ENCODE results near the gene ARAP1.
A peak's percentile ranks its signal among the peaks of the same experiment; 100 is the strongest.

ARAP1 gene

DNA sequence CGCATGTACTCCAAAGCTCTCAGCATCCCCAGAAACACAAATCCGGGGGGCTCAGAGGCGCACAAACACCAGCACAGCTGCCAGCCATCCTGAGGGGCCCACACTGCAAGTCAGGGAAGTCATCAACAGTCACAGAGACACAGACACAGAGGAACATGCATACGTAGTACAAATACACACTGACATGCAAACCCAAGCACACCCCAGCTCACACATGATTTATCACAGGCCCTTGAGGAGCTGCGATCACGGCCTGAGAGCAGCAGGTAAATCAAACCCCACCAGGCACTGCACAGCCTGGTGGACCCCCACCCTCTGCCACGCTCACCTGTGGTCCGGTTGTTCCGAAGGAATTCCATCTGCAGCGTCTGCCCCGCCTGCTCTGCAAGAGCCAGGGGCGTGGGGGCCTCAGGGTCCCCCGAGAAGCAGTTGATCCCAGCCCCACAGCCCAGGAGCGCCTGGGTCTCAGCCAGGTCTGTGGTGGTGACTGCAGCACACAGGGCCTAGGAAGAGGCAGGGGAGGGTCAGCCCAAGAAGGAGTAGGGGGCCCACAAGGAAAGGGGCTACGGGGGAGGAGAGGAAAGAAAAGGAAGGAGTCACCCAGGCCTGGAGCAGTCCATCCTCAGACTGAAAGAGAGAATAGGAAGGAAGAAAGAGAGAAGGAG is 49.5 kb downstream of the ARAP1 start:
- DNase-seq: no peak

GRCh38 chr11:72702096-72702495 is 50.1 kb downstream of the ARAP1 start:
- no peak for DNase-seq

- no peak for DNase-seq
These were observed 50.7 kb downstream of the ARAP1 start for GRCh38 chr11:72701466-72701865.

- no peak for DNase-seq
These were observed 52.1 kb downstream of the ARAP1 start for GRCh38 chr11:72700146-72700545.

DNA sequence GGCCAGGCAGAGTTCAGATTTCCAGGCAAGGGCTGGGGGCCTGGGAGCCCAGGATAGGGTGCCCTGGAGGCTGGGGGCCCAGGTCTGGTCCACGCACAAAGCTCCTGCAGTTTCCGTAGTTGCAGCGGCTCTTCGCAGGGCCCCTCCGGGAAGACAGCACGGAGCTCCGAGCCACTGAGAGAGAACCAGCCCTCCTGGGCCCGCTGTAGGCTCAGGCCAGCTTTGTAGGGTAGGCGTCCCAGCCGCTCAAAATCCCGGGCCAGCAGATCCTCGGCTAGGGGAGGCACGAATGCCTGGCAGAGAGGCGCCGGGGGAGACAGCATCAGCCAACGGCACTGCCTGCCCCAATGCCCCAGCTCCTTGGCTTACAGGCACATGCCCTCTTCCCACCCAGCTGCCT is 54.4 kb downstream of the ARAP1 start:
- no peak for DNase-seq

DNA sequence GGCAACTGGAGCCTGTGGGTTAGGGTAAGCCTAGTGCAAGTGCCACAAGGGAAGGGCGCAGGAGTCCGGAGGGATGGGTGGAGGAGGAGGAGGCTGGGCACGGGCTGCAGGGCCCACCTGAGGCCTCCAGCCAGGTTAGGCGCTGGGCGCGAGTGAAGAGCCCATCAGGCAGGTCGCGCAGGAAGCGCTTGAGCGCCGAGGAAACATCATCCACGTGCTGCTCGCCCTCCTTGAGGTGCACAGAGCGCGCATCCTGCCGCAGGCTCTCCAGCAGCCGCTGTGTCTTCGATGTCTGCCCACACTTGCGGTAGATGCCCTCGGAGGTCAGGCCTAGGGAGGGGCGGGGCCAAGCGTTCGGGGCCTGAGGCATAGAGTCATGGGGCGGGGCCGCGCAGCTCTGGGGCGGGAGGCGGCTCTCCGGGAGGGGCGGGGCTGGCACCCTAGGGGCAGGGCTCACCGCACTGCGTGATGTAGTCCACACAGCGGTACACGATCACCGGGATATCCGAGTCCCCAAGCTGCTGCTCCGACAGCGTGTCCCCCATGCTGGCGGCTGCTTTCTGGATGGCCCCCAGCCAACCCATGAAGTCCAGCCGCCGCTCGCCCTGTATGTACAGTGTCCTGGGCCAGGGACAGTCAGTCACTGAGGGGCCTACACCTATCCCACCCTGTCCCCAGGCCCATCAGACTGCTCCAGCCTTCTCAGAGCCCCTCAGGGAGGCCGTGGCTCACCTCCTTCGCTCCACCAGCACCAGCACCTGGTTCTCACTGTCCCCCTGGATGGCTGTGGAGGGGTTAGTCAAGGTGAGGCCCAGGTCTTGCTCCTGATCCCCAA is 55.1 kb downstream of the ARAP1 start:
- DNase-seq: no peak

DNA sequence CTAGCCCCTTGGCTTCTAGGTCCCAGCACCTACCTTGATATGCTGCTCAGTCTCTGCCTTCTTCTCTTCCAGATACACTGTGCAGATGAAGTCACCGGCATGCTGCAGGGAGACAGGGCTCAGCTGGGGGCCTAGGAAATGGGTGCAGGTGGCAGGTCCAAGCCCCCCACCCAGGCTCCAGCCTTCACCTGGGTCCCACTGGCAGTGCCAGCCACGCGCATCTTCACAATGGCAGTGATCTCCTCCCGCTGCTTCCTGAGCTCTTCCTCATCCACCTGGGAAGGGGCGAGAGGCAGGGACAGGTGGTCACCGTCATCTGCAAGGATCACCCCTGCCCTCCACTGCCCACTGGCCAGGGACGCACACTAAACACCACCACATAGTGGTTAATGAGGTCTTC is 56.9 kb downstream of the ARAP1 start:
- no peak for DNase-seq

GRCh38 chr11:72693271-72693968 is 58.8 kb downstream of the ARAP1 start:
- DNase-seq: no peak

DNA sequence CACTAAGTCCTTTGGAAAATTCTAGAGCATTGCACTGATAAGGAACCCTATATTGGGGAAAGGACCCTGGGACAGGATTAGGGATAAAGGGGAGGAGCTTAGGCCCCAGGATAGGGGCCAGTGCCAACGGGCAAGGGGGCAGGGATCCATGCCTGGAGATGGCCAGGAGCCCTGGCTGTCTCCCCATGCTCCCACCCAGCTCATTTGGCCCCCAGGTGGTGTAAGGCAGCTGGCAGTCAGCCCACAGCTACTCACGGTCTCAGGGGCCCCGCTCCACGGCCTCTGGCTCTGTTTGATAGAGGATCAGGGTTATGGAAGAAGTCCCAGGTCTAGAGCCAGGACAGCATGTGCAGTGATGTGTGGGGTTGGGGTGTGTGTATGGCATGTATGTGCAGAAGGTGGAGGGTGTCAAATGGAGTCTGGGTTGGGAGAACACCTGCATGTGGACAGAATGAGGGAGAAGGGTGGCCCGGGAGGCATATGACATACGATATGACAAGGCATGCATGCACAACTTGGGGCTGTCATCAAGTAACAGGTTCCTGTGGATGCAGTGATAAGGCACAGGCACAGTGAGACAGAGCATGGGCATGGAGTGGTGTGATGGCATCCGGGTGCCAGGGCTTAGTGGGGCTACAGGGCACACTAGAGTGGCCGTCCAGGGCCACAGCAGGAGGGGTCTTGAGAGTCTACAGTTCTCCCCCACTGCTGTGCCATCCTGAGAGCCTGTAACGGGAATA is 59.5 kb downstream of the ARAP1 start:
- no peak for DNase-seq

DNA sequence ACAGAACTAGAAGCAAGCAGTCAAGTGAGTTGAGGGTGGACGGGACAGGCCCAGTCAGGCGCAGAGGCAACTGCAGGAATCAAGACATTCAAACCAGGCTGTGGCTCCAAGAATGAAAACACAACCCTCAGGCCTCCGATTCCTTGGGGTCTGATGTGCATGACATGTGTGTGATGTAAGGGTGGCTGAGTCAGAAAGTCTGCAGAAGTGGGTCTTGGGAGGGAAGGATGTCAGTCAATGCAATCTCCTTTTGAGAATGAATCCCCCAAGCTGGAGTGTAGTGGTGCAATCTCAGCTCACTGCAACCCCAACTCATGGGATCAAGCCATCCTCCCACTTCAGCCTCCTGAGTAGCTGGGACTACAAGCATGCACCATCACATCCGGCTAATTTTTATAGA is 62.0 kb downstream of the ARAP1 start:
- no peak for DNase-seq

DNA sequence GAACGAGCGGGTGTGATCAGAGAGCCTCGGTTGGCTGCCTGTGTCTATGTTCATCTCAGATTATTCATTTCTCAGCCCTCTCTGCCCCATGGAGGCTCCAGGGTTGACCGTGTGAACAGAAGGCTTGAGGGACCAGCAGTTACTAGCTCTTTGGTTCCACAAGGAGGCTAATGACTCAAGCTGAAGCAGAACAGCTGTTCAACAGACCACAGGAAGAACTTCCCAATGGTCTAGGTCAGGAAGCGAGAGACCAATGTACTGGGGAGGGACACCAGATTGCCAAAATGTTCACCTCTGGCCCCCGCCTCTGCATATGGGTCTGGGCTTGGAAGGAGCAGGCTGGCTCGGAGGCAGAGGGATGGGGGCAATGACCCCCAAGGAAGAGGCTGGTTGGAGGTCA is 63.3 kb downstream of the ARAP1 start:
- DNase-seq: no peak

GRCh38 chr11:72688486-72688885 is 63.7 kb downstream of the ARAP1 start:
- no peak for DNase-seq

DNA sequence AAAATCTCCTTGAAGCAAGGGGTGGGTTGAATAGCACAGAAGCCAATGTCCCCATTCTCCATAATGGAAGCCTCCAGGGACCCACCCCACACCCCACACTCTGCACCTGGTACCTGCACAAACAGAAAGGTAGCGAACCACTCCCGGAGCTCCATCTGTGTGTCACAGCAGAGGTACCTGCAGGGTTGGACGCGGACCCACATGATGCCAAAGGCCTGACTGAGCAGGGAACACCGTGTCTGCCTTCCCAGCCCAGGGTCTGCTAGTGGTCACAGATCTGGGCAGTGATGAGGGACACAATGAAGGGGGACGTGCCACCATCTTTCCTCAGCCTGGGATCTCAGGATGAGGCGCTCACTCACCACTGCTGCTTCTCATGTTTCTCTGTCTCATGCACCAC is 64.9 kb downstream of the ARAP1 start:
- DNase-seq: no peak

GRCh38 chr11:72686639-72687220 is 65.5 kb downstream of the ARAP1 start:
- no peak for DNase-seq

DNA sequence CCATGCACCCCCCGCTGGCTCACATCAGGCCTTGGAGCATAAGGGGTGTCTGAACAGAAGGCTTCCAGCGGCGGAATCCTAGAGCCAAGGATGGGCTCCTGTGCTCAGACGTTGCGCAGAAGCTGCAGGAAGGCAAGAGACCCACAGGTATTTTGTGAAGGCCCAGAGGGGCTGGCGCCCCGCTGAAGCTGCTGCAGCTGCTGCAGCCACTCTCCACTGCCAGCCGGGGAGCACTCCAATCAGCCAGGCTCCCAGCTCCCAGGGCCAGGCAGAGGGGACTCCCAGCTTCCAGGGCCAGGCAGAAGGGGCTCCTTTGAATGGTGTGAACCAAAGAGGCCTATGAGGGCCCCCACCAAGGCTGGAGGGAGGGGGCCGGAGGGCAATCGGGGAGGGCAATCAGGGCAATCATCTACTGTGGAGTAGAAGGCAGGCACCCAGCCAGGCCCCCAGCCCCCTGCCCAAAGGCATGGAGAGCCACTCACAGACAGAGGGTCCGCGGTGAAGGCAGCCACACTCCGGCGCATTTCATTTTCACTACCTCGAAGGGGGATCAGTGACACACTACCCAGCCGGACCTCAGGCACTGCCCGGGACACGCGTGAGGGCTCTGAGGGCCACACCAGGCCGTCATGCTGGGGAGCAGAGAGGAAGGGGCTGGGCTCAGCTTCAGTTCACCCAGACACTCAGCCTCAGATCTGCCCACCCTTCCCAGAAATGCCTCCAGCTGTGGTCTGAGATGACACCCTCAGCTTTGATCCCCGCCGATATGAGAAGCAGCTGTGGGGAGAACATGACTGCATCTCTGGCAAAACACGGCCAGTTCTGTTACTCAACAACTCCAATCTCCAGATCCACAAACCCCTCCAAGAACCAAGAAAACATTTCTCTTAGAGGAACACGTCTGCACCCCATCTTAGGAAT is 66.4 kb downstream of the ARAP1 start:
- no peak for DNase-seq

DNA sequence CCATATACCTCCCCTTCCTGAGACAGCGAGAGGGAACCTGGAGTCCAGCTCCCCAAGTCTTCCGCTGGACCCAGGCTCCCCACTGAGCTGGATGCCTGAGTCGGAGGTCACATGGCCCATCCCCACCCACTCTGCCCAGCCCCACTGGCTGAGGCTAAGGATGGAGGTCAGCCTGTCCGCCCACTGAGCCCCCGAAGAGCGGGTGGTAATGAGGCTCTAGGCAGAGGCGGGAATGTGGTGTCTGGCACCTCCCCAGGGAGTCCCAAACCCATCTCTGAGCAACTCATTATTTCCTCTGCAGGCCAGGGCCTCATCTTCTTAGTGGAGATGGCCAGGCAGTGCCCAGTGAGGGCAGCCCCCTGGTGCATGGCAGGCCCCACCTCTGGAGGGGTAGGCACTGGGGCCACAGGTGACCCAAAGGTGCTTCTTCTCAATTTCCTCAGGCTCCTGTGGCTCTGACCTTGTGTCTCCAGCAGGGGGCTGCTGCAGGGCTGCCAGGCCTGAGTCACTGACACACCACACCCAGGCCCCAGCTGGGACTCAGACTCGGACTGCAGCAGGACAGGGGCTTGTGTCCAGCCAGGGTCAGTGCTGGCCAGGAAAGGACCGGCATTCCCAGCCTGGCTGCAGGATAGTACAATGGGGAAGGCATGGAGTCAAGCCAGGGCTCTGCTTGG is 67.8 kb downstream of the ARAP1 start:
- DNase-seq: peak; percentile 42

DNA sequence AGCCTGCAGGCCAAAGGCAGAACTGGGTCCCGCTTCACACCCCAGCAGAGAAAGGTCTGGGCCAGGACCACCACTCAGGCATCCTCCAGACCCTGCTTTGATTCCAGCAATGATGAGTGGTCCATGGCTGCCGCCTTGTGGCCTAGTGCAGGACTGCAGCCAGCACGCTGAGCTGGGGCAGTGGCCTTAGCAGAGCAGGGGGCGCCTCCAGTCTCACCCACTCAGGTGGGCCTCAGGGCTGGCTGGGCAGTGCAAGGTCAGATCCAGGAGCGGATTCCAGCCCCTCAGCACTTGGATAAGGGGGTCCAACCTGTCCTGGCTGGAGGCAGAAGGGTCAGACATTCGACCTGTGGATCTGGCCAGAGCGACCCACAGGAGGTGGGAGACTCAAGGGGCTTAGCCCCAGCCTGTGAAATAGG is 68.4 kb downstream of the ARAP1 start:
- DNase-seq: peak; percentile 63

GRCh38 chr11:72682858-72683243 is 69.4 kb downstream of the ARAP1 start:
- no peak for DNase-seq

GRCh38 chr11:72682238-72682857 is 69.9 kb downstream of the ARAP1 start:
- DNase-seq: no peak

All from CD4-positive, alpha-beta T cell treated with Interleukin-10 for 1 hour (primary cell).